Liver (tissue), 9 donors: ENCODE measurements around the gene POU4F3. TPM values are rescaled to one million over a fixed set of nuclear protein-coding genes. Genes with fewer than 3 reads are reported as not detected.

Experiments
- DNase-seq: peaks from one replicate; pipeline ENCODE4 v3.0.0-alpha.2; 2017; ENCODE audit warnings: low spot score
- H3K27ac ChIP-seq, 2 donors: one replicate each; pipeline ENCODE4 v1.7.0; 2013; ENCODE audit warnings: inconsistent platforms in 2 of 2, low read length in 2 of 2, control low read depth in 1 of 2, low read depth in 1 of 2, mild to moderate bottlenecking in 1 of 2
- H3K27me3 ChIP-seq, 4 donors: one replicate each; pipeline versions ENCODE4 v1.6.1 to v1.7.0; 2013; ENCODE audit warnings: low read length in 3 of 4, inconsistent platforms in 1 of 4, mild to moderate bottlenecking in 1 of 4, moderate library complexity in 1 of 4; ENCODE audit not compliant: control insufficient read depth in 4 of 4, insufficient read depth in 4 of 4
- H3K36me3 ChIP-seq, 4 donors: one replicate each; pipeline versions ENCODE4 v1.6.1 to v1.7.0; 2013; ENCODE audit warnings: low read length in 3 of 4, mild to moderate bottlenecking in 3 of 4, low read depth in 1 of 4, moderate library complexity in 1 of 4; ENCODE audit not compliant: control insufficient read depth in 4 of 4, insufficient read depth in 3 of 4
- H3K4me1 ChIP-seq, 4 donors: one replicate each; pipeline versions ENCODE4 v1.6.1 to v1.7.0; 2013; ENCODE audit warnings: low read length in 3 of 4, mild to moderate bottlenecking in 3 of 4, moderate library complexity in 1 of 4; ENCODE audit not compliant: control insufficient read depth in 4 of 4, insufficient read depth in 4 of 4
- H3K4me3 ChIP-seq, 3 donors: one replicate each; pipeline versions ENCODE4 v1.6.1 to v1.7.0; 2013; ENCODE audit warnings: low read length in 3 of 3, control low read depth in 1 of 3, low read depth in 1 of 3, mild to moderate bottlenecking in 1 of 3
- H3K9ac ChIP-seq, 2 donors: one replicate each; pipeline ENCODE4 v1.7.0; 2013; ENCODE audit warnings: low read length in 2 of 2, mild to moderate bottlenecking in 2 of 2, moderate library complexity in 2 of 2, control low read depth in 1 of 2, low read depth in 1 of 2
- H3K9me3 ChIP-seq, 4 donors: one replicate each; pipeline versions ENCODE4 v1.6.1 to v1.7.0; 2013; ENCODE audit warnings: low read length in 3 of 4; ENCODE audit not compliant: control insufficient read depth in 4 of 4
- ATF3 ChIP-seq: IDR thresholded peaks from 2 replicates; pipeline ENCODE4 v1.6.1; 2016; ENCODE audit warnings: antibody characterized with exemption
- CTCF ChIP-seq: fragments of 150-350 bp; IDR thresholded peaks from 2 replicates; pipeline ENCODE4 v1.5.1; 2017; ENCODE audit warnings: improper control_type of control experiment, low read depth, low read length; ENCODE audit not compliant: missing input control
- EGR1 ChIP-seq, 2 donors: IDR thresholded peaks; 2 replicates each; pipeline ENCODE4 v1.6.1; 2016 to 2018; ENCODE audit warnings: antibody characterized with exemption in 2 of 2, low read depth in 2 of 2
- FOXA1 ChIP-seq: IDR thresholded peaks from 2 replicates; pipeline ENCODE4 v1.6.1; 2016; ENCODE audit warnings: antibody characterized with exemption
- FOXA2 ChIP-seq: IDR thresholded peaks from 2 replicates; pipeline ENCODE4 v1.6.1; 2016; ENCODE audit warnings: antibody characterized with exemption
- GABPA ChIP-seq, 2 donors: IDR thresholded peaks in 1 of 2; conservative IDR thresholded peaks in 1 of 2; 2 replicates each; pipeline ENCODE4 v1.6.1; 2016; ENCODE audit warnings: antibody characterized with exemption in 2 of 2, mild to moderate bottlenecking in 1 of 2, moderate library complexity in 1 of 2
- HNF4A ChIP-seq, 2 donors: conservative IDR thresholded peaks; 2 replicates each; pipeline ENCODE4 v1.6.1; 2016; ENCODE audit warnings: antibody characterized with exemption in 2 of 2, mild to moderate bottlenecking in 2 of 2
- HNF4G ChIP-seq: IDR thresholded peaks from 2 replicates; pipeline ENCODE4 v1.6.1; 2016; ENCODE audit warnings: antibody characterized with exemption
- JUND ChIP-seq, 2 donors: IDR thresholded peaks; 2 replicates each; pipeline ENCODE4 v1.6.1; 2016; ENCODE audit warnings: antibody characterized with exemption in 2 of 2
- MAX ChIP-seq: IDR thresholded peaks from 2 replicates; pipeline ENCODE4 v1.6.1; 2016; ENCODE audit warnings: antibody characterized with exemption
- NR2F2 ChIP-seq: IDR thresholded peaks from 2 replicates; pipeline ENCODE4 v1.6.1; 2016; ENCODE audit warnings: antibody characterized with exemption
- RAD21 ChIP-seq, 2 donors: IDR thresholded peaks; 2 replicates each; pipeline ENCODE4 v1.6.1; 2016; ENCODE audit warnings: antibody characterized with exemption in 2 of 2, mild to moderate bottlenecking in 2 of 2
- REST ChIP-seq: IDR thresholded peaks from 2 replicates; pipeline ENCODE4 v1.6.1; 2016; ENCODE audit warnings: antibody characterized with exemption, mild to moderate bottlenecking
- RXRA ChIP-seq, 2 donors: IDR thresholded peaks; 2 replicates each; pipeline ENCODE4 v1.6.1; 2017 to 2018; ENCODE audit warnings: antibody characterized with exemption in 2 of 2, mild to moderate bottlenecking in 1 of 2
- SP1 ChIP-seq: IDR thresholded peaks from 2 replicates; pipeline ENCODE4 v1.6.1; 2018; ENCODE audit warnings: antibody characterized with exemption, mild to moderate bottlenecking
- TAF1 ChIP-seq: conservative IDR thresholded peaks from 2 replicates; pipeline ENCODE4 v1.6.1; 2016; ENCODE audit warnings: antibody characterized with exemption, mild to moderate bottlenecking
- YY1 ChIP-seq: IDR thresholded peaks from 2 replicates; pipeline ENCODE4 v1.6.1; 2016; ENCODE audit warnings: antibody characterized with exemption, mild to moderate bottlenecking
- ZBTB33 ChIP-seq: IDR thresholded peaks from 2 replicates; pipeline ENCODE4 v1.6.1; 2016; ENCODE audit warnings: antibody characterized with exemption
- WGBS: extraction: QIAGEN DNeasy Blood & Tissue Kit; methylation state at CpG from one replicate; pipeline ENCODE4 v1.1.7; 2013; 5-methylcytosine and 5-hydroxymethylcytosine counted together
- polyA plus RNA-seq, 2 donors: library from polyadenylated mRNA; stranded (reverse) in 1 of 2; unstranded in 1 of 2; fragments of 200-250 nt in 1 of 2; fragments of >200 nt in 1 of 2; fragmentation: Nextera tagmentation in 1 of 2; extraction: Ambion mirVana in 1 of 2; gene quantifications; one replicate each; pipeline versions ENCODE4 v1.2.1 to v1.2.3, GENCODE V29; 2013 to 2015
- total RNA-seq, 2 donors: library from RNA; depleted of rRNA; stranded (reverse); fragments of >200 nt; gene quantifications; one replicate each; pipeline ENCODE4 v1.2.3, GENCODE V29; 2014
- donor health status: healthy.
- donor health status: healthy.
- donor health status: healthy.
- donor health status: healthy.
- donor health status: healthy.

POU4F3 gene
- total and polyA plus RNA-seq, 4 donors: not detected

- WGBS: 88% methylated on average over 1 of the region's 1 CpG
- no peak overlapping the region for H3K27ac ChIP-seq
- no peaks in the 10 kb centered on the region for H3K36me3 ChIP-seq
- no peak for DNase-seq
- TF ChIP-seq RXRA (IDR thresholded peaks at IDR 0.05): no peak
- TF ChIP-seq MAX: no peak
- TF ChIP-seq SP1: no peak
- no peak for TF ChIP-seq ZBTB33
- no peak for TF ChIP-seq CTCF
- TF ChIP-seq RAD21 (IDR thresholded peaks at IDR 0.05): no peak
- no peak for TF ChIP-seq JUND (IDR thresholded peaks at IDR 0.05)
- TF ChIP-seq FOXA2: no peak
- no peak for TF ChIP-seq YY1
- no peak for TF ChIP-seq NR2F2
- TF ChIP-seq FOXA1: no peak
- no peak for TF ChIP-seq TAF1
- TF ChIP-seq HNF4G: no peak
- no peak for TF ChIP-seq ATF3
- TF ChIP-seq HNF4A (conservative IDR thresholded peaks at IDR 0.05): no peak
- no peaks in the 10 kb centered on the region for H3K4me1 ChIP-seq
- H3K9ac ChIP-seq: no peak overlapping the region
- H3K4me3 ChIP-seq: no peak overlapping the region
- no peaks in the 10 kb centered on the region for H3K9me3 ChIP-seq
- no peaks in the 10 kb centered on the region for H3K27me3 ChIP-seq
Measured at GRCh38 chr5:146321571-146321970, 17.1 kb upstream of the POU4F3 start.

GRCh38 chr5:146327257-146327870 is 11.3 kb upstream of the POU4F3 start:
- no peaks in the 10 kb centered on the region for H3K4me1 ChIP-seq
- peaks cover 0 to 4% (median 1%) of the 10 kb centered on the region in 4 donors for H3K27me3 ChIP-seq
- WGBS: 64% methylated on average over 7 of the region's 7 CpGs
- H3K4me3 ChIP-seq: no peak overlapping the region
- no peak overlapping the region for H3K9ac ChIP-seq
- no peaks in the 10 kb centered on the region for H3K36me3 ChIP-seq
- H3K27ac ChIP-seq: no peak overlapping the region
- no peak for DNase-seq
- no peaks in the 10 kb centered on the region for H3K9me3 ChIP-seq
- TF ChIP-seq REST (no peak), SP1 (no peak), RAD21 (IDR thresholded peaks at IDR 0.05) (no peak), FOXA2 (no peak), TAF1 (no peak), HNF4A (conservative IDR thresholded peaks at IDR 0.05) (no peak), NR2F2 (no peak), YY1 (no peak), EGR1 (IDR thresholded peaks at IDR 0.05; ENCODE audit: low read depth in 2 of 2) (no peak), ZBTB33 (no peak), JUND (IDR thresholded peaks at IDR 0.05) (no peak), CTCF (no peak), GABPA (IDR thresholded peaks at IDR 0.05 in 1 of 2, conservative IDR thresholded peaks at IDR 0.05 in 1 of 2) (no peak), MAX (no peak), HNF4G (no peak), RXRA (IDR thresholded peaks at IDR 0.05) (no peak), FOXA1 (no peak)
